HG03159 (cell line): Measurements from ENCODE around the gene LMO2.
"Not testable (repeated sequence)": the region's sequence is repeated elsewhere in the genome, so short reads cannot be mapped to it uniquely, and the experiment has no call there.

ENCODE experiments used
- ATAC-seq: cut with Tn5 transposase; IDR thresholded peaks from one replicate; pipeline ENCODE4 v1.9.1; 2021; ENCODE audit warnings: mild to moderate bottlenecking, moderate library complexity; ENCODE audit not compliant: unreplicated experiment

The LMO2 gene

DNA sequence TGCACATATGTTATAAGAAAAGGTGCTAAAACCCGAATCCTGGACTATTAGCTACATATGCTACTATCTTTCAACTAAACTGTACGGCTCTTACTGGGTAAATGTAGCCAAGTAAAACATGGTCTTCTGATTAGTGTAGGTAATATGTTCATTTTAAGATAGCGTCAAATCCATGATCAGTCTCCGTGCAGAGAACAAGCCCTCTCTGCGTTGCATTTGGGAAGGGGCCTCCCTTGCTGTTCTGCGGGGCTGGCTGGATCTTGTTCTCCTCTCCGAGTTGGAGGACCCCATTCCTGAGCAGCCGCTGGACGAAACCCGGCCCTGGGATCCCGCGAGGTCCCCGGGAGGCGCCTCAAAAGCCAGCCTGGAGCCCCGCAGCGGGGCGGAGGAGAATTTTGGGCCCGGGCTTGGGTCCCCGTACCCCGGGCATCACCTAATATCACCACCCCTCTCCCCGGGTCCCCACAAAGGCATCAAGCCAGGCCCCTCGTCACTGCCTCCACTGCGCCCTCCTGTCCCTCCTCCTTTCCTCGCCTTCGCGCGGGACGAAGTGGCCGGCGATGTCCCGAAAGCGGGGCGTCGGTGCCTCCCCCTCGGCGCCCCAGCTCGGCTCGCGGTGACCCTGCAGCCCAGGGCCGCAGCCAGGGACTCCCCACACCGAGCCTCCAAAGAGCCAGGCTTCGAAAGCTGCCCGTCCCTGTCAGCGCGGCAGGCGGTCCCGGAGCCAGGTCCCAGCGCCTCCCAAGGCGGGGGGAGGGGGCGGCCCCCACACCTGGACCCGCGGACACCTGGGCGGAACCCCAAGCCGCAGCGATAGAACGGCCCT is 63.1 kb downstream of the LMO2 start:
- no peak for ATAC-seq

- no peak for ATAC-seq
Measured at GRCh38 chr11:33827206-33827605, 64.7 kb downstream of the LMO2 start.

DNA sequence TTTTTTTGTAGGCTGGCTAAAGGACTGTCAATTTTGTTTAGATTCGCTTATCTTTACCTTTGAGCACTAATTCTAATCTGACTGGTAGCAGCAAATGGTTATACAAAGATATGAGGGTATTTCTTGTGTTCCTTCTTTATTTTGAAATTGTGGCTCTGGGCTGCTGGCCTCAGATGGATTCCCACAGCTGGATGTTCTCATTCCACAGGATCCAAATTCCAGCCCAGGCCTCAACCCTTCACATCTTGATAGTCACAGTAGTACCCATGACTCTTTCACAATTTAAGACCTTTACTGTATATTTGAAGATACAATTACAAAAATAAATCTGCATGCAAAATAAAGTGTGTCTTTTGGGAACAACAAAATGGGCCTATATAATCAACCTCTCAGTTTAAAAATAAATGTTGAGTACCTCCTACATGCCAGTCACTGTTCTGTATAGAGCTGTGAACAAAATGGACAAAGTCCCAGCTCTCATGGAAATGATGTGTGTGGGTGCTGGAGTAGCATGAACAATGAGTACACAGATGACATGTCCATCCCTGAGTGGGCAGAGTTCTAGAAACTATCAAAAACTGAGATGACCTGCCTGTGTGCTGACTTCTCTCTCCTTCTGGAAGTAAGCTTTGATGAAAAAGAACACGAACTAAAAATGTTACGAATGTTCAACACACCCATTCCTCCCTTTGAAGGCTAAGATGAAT is 65.9 kb downstream of the LMO2 start:
- no peak for ATAC-seq

- not testable (repeated sequence) for ATAC-seq
Measured at GRCh38 chr11:33822981-33823380, 68.9 kb downstream of the LMO2 start.

DNA sequence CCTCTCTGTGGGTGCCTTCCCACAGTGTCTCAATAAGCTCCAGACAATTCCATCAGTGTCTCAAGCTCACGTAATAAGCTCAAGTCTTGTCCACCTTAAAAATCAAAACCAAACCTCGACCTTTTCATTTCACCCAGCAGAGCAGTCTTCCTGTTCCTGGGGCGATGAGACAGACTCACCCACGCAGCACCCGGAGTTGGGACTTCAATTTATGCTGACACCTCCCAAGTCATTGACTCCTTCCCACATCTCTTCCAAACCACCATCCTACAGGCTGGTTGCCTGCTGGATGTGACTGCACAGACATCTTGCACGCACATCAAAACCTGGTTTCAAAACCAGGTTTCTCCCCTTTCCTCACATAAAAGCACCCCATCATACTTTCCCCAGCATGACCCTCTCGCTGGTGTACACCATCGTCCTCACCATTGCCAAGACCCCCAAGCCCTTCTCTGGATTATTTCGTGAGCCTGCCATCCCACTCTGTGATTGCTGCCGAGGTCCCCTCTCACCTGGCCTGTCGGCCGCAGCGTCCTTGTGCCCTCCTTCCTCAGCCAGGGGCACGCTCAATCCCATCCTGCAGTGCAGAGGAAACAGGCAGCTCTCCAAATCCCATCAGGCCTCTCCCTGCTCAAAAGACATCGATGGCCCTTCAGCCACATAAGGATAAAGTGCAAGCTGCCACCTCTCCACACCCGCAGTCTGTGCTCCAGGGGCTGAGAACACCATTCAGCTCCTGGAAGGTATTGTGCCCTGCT is 72.4 kb downstream of the LMO2 start:
- no peak for ATAC-seq
